GM19238 (cell line): Measurements from ENCODE around the gene SLC35G2.
"Not testable (repeated sequence)": the region's sequence is repeated elsewhere in the genome, so short reads cannot be mapped to it uniquely, and the experiment has no call there.

Experiments used
- DNase-seq: peaks from one replicate; pipeline ENCODE4 v3.0.0; 2011; ENCODE audit warnings: low spot score; ENCODE audit not compliant: insufficient read length

Gene SLC35G2

GRCh38 chr3:136818769-136819391 lies at the start of gene SLC35G2:
SLC35G2 (plus strand) TSS chr3:136819126; CDS start chr3:136854461, 35,335 bp downstream.
- no peak for DNase-seq

GRCh38 chr3:136772709-136773108 lies 46.2 kb upstream of the SLC35G2 start:
- no peak for DNase-seq

- no peak for DNase-seq
Observed at GRCh38 chr3:136778865-136779264, 40.1 kb upstream of the SLC35G2 start.

GRCh38 chr3:136780741-136781140 lies 38.2 kb upstream of the SLC35G2 start:
- no peak for DNase-seq

- DNase-seq = no peak
Observed at GRCh38 chr3:136783708-136784191, 35.2 kb upstream of the SLC35G2 start.

- peak; percentile 41 for DNase-seq
Observed at GRCh38 chr3:136787349-136787748, 31.6 kb upstream of the SLC35G2 start.

- DNase-seq = no peak
Observed at GRCh38 chr3:136788154-136788553, 30.8 kb upstream of the SLC35G2 start.

GRCh38 chr3:136789976-136790375 lies 28.9 kb upstream of the SLC35G2 start:
- DNase-seq = no peak

GRCh38 chr3:136790786-136791185 lies 28.1 kb upstream of the SLC35G2 start:
- no peak for DNase-seq

- no peak for DNase-seq
Observed at GRCh38 chr3:136792556-136793330, 26.2 kb upstream of the SLC35G2 start.

- DNase-seq = not testable (repeated sequence)
Observed at GRCh38 chr3:136801146-136801545, 17.8 kb upstream of the SLC35G2 start.

GRCh38 chr3:136802481-136802996 lies 16.4 kb upstream of the SLC35G2 start:
- no peak for DNase-seq

GRCh38 chr3:136804141-136804540 lies 14.8 kb upstream of the SLC35G2 start:
- DNase-seq = no peak

- no peak for DNase-seq
Observed at GRCh38 chr3:136804813-136805212, 14.1 kb upstream of the SLC35G2 start.

GRCh38 chr3:136805795-136806194 lies 13.1 kb upstream of the SLC35G2 start:
- DNase-seq = no peak

GRCh38 chr3:136811701-136812100 lies 7.2 kb upstream of the SLC35G2 start:
- DNase-seq = no peak

GRCh38 chr3:136817448-136817847 lies 1.5 kb upstream of the SLC35G2 start:
- no peak for DNase-seq

GRCh38 chr3:136818191-136818768 lies 646 bp upstream of the SLC35G2 start:
- no peak for DNase-seq

- no peak for DNase-seq
Observed at GRCh38 chr3:136819392-136819730, 435 bp downstream of the SLC35G2 start.

GRCh38 chr3:136819731-136820679 lies 1.1 kb downstream of the SLC35G2 start:
- no peak for DNase-seq

- DNase-seq = no peak
Observed at GRCh38 chr3:136831461-136831860, 12.5 kb downstream of the SLC35G2 start.
